Ovary (tissue), 3 donors: Measurements from ENCODE around the gene CELA2A.

Experiments used
- CTCF ChIP-seq, 3 donors: fragments of 450-650 bp in 2 of 3; fragments of 200-600 bp in 1 of 3; IDR thresholded peaks; one replicate each; pipeline versions ENCODE4 v1.5.1 to v1.8.0; 2016 to 2022; ENCODE audit warnings: antibody characterized with exemption in 3 of 3, mild to moderate bottlenecking in 1 of 3
- EP300 ChIP-seq: sonication (generic); formaldehyde crosslinking; IDR thresholded peaks from one replicate; pipeline ENCODE4 v1.6.1; 2017; ENCODE audit warnings: antibody characterized with exemption
- POLR2A ChIP-seq: fragments of 450-650 bp; IDR thresholded peaks from one replicate; pipeline ENCODE4 v1.6.1; 2017; ENCODE audit warnings: antibody characterized with exemption, mild to moderate bottlenecking, moderate library complexity
- donor health status: DM: no; HTN: no; CAD: no.

GRCh38 chr1:15436881-15437442 lies 19.6 kb upstream of the CELA2A start:
- TF ChIP-seq CTCF (IDR thresholded peaks at IDR 0.05) (no peak), POLR2A (no peak), EP300 (no peak)
